NCI-H226 (cell line): ENCODE measurements around the gene CCR5AS.
A peak's percentile ranks its signal among the peaks of the same experiment; 100 is the strongest.
"Not testable (repeated sequence)": the region's sequence is repeated elsewhere in the genome, so short reads cannot be mapped to it uniquely, and the experiment has no call there.

Experiments used
- DNase-seq: peaks from one replicate; pipeline ENCODE4 v3.0.0-alpha.2; 2015

Gene CCR5AS

GRCh38 chr3:46427916-46428833 lies 21.3 kb upstream of the CCR5AS start:
- peak; percentile 65 for DNase-seq

- not testable (repeated sequence) for DNase-seq
These were observed 20.5 kb upstream of the CCR5AS start for GRCh38 chr3:46427404-46427803.

GRCh38 chr3:46426476-46426875 lies 19.6 kb upstream of the CCR5AS start:
- peak; percentile 78 for DNase-seq

- DNase-seq = peak; percentile 69
These were observed 16.7 kb upstream of the CCR5AS start for GRCh38 chr3:46423588-46423987.

GRCh38 chr3:46422617-46423016 lies 15.8 kb upstream of the CCR5AS start:
- peak; percentile 85 for DNase-seq

GRCh38 chr3:46420931-46421330 lies 14.1 kb upstream of the CCR5AS start:
- no peak for DNase-seq

- DNase-seq = no peak
These were observed 12.9 kb upstream of the CCR5AS start for GRCh38 chr3:46419816-46420215.

GRCh38 chr3:46417841-46418611 lies 11.2 kb upstream of the CCR5AS start:
- DNase-seq = no peak

- DNase-seq = no peak
These were observed 10.1 kb upstream of the CCR5AS start for GRCh38 chr3:46416811-46417510.

GRCh38 chr3:46416125-46416810 lies 9.4 kb upstream of the CCR5AS start:
- DNase-seq = no peak

GRCh38 chr3:46414739-46415138 lies 7.9 kb upstream of the CCR5AS start:
- DNase-seq = no peak

GRCh38 chr3:46413951-46414350 lies 7.1 kb upstream of the CCR5AS start:
- DNase-seq = no peak

- no peak for DNase-seq
These were observed 6.0 kb upstream of the CCR5AS start for GRCh38 chr3:46412786-46413298.

- DNase-seq = no peak
These were observed 4.4 kb upstream of the CCR5AS start for GRCh38 chr3:46411271-46411670.

GRCh38 chr3:46410669-46411068 lies 3.8 kb upstream of the CCR5AS start:
- no peak for DNase-seq

- DNase-seq = no peak
These were observed 3.0 kb upstream of the CCR5AS start for GRCh38 chr3:46409739-46410489.

GRCh38 chr3:46408853-46409252 lies 2.0 kb upstream of the CCR5AS start:
- no peak for DNase-seq

- DNase-seq = no peak
These were observed 1.1 kb upstream of the CCR5AS start for GRCh38 chr3:46407970-46408369.

GRCh38 chr3:46406443-46406787 lies 451 bp downstream of the CCR5AS start:
- DNase-seq = no peak

- no peak for DNase-seq
These were observed 1.4 kb downstream of the CCR5AS start for GRCh38 chr3:46405301-46406019.

- DNase-seq = not testable (repeated sequence)
These were observed 4.0 kb downstream of the CCR5AS start for GRCh38 chr3:46402902-46403301.
